Measurements from ENCODE around the gene PRKAG1.

- TF ChIP-seq JUN (CRISPR knock-in tag; IDR thresholded peaks at IDR 0.05) (no peak), ELF4 (CRISPR knock-in tag; IDR thresholded peaks at IDR 0.05; ENCODE audit: low read depth) (no peak), CTCF (IDR thresholded peaks at IDR 0.05) (no peak), SMAD3 (CRISPR knock-in tag; IDR thresholded peaks at IDR 0.05; ENCODE audit: borderline replicate concordance) (no peak), NR2C2 (CRISPR knock-in tag; IDR thresholded peaks at IDR 0.05) (no peak), TEAD4 (CRISPR knock-in tag; IDR thresholded peaks at IDR 0.05) (no peak), ZBTB21 (CRISPR knock-in tag; IDR thresholded peaks at IDR 0.05; ENCODE audit: borderline replicate concordance) (no peak), JAZF1 (CRISPR knock-in tag; IDR thresholded peaks at IDR 0.05) (no peak), MAX (CRISPR knock-in tag; IDR thresholded peaks at IDR 0.05) (no peak), HMGXB4 (CRISPR knock-in tag; IDR thresholded peaks at IDR 0.05) (no peak)
These were observed 15.7 kb upstream of the PRKAG1 start for GRCh38 chr12:49034286-49034622.
